Gastrocnemius medialis (tissue), 4 donors: ENCODE data around the gene SMAD2. TPM values are rescaled to one million over a fixed set of nuclear protein-coding genes. Genes with fewer than 3 reads are reported as not detected.

Experiments
- ATAC-seq, 2 donors: fragments of 150-250 bp; one replicate each; pipeline ENCODE4 v1.9.1; 2016
- DNase-seq, 2 donors: peaks; one replicate each; pipeline ENCODE4 v3.0.0-alpha.2; 2019
- H3K27ac ChIP-seq, 4 donors: fragments of 200-600 bp; sonication (generic); 1 replicate in 1 of 4; 2 replicates in 3 of 4; pipeline ENCODE4 v1.5.1; 2016 to 2018; ENCODE audit warnings: mild to moderate bottlenecking in 2 of 4, moderate library complexity in 1 of 4
- H3K27me3 ChIP-seq, 3 donors: fragments of 200-600 bp; sonication (generic) in 2 of 3; 1 replicate in 1 of 3; 2 replicates in 2 of 3; pipeline versions ENCODE4 v1.5.1 to v1.6.0; 2016 to 2019; ENCODE audit warnings: mild to moderate bottlenecking in 1 of 3, moderate library complexity in 1 of 3
- H3K36me3 ChIP-seq, 2 donors: fragments of 200-600 bp; sonication (generic) in 1 of 2; one replicate each; pipeline ENCODE4 v1.5.1; 2017 to 2018
- H3K4me1 ChIP-seq, 2 donors: fragments of 200-600 bp; sonication (generic) in 1 of 2; one replicate each; pipeline ENCODE4 v1.5.1; 2016 to 2017; ENCODE audit warnings: mild to moderate bottlenecking in 2 of 2
- H3K4me3 ChIP-seq, 4 donors: fragments of 200-600 bp; sonication (generic) in 3 of 4; 1 replicate in 1 of 4; 2 replicates in 3 of 4; pipeline ENCODE4 v1.5.1; 2016 to 2019; ENCODE audit warnings: mild to moderate bottlenecking in 2 of 4
- H3K9me3 ChIP-seq, 3 donors: fragments of 200-600 bp; sonication (generic) in 2 of 3; 1 replicate in 1 of 3; 2 replicates in 2 of 3; pipeline ENCODE4 v1.5.1; 2016 to 2019
- CTCF ChIP-seq, 5 experiments: fragments of 450-650 bp in 3 of 5; fragments of 200-600 bp in 2 of 5; sonication (generic) in 2 of 5; IDR thresholded peaks in 4 of 5; conservative IDR thresholded peaks in 1 of 5; 1 replicate in 4 of 5; 2 replicates in 1 of 5; pipeline ENCODE4 v1.5.1; 2016 to 2019; ENCODE audit warnings: antibody characterized with exemption in 5 of 5, mild to moderate bottlenecking in 3 of 5, moderate library complexity in 3 of 5
- POLR2A ChIP-seq, 2 donors: fragments of 450-650 bp; IDR thresholded peaks; one replicate each; pipeline ENCODE4 v1.6.1; 2017; ENCODE audit warnings: antibody characterized with exemption in 2 of 2, mild to moderate bottlenecking in 2 of 2, moderate library complexity in 2 of 2
- in situ Hi-C, 4 donors: fragments of 200-750 bp; cut with MboI; loops; one replicate each; pipeline versions ENCODE4 v1.15.0 to v1.8.0; 2017; ENCODE audit warnings: low sequenced_read_pairs in 4 of 4
- intact Hi-C: fragments of 100-400 bp; cut with DNase I; formaldehyde crosslinking; loops from one replicate; pipeline ENCODE4 v1.15.1; 2023; ENCODE audit warnings: low total_unique reads
- total RNA-seq, 4 donors: library from RNA; depleted of rRNA; stranded (reverse); fragments of >200 nt; gene quantifications; one replicate each; pipeline versions ENCODE4 v1.1.0 to v1.2.3, GENCODE V29; 2016

SMAD2 gene
- total RNA-seq, 4 donors from 2014 or later, result 53.6 to 67.7 (median 61.3) TPM

- H3K4me3 ChIP-seq, result no peak overlapping the region
- DNase-seq (no peak), ATAC-seq (no peak)
- TF ChIP-seq CTCF (IDR thresholded peaks at IDR 0.05 in 4 of 5, conservative IDR thresholded peaks at IDR 0.05 in 1 of 5) (no peak), POLR2A (IDR thresholded peaks at IDR 0.05) (no peak)
- no peaks in the 10 kb centered on the region for H3K36me3 ChIP-seq
- in situ Hi-C loops (no loop called here), intact Hi-C loops (no loop called here)
- no peaks in the 10 kb centered on the region for H3K27me3 ChIP-seq
- no peaks in the 10 kb centered on the region for H3K9me3 ChIP-seq
- H3K27ac ChIP-seq, result no peak overlapping the region
- peaks cover 16 to 23% of the 10 kb centered on the region in 2 donors for H3K4me1 ChIP-seq
Measured at GRCh38 chr18:47881042-47881441, 49.4 kb downstream of the SMAD2 start.

GRCh38 chr18:47877892-47878291 is 52.6 kb downstream of the SMAD2 start:
- TF ChIP-seq CTCF (IDR thresholded peaks at IDR 0.05 in 4 of 5, conservative IDR thresholded peaks at IDR 0.05 in 1 of 5), result no peak
- no peak for TF ChIP-seq POLR2A (IDR thresholded peaks at IDR 0.05)
- no peak for DNase-seq
- Histone ChIP-seq H3K36me3 (no peaks in the 10 kb centered on the region), H3K9me3 (no peaks in the 10 kb centered on the region), H3K4me3 (no peak overlapping the region), H3K27me3 (no peaks in the 10 kb centered on the region), H3K4me1 (peaks cover 2 to 12% of the 10 kb centered on the region in 2 donors), H3K27ac (no peak overlapping the region)
- intact Hi-C loops (no loop called here), in situ Hi-C loops (no loop called here)
- no peak for ATAC-seq

GRCh38 chr18:47876813-47877212 is 53.6 kb downstream of the SMAD2 start:
- in situ Hi-C loops, result no loop called here
- ATAC-seq, result no peak
- no peak for TF ChIP-seq CTCF (IDR thresholded peaks at IDR 0.05 in 4 of 5, conservative IDR thresholded peaks at IDR 0.05 in 1 of 5)
- TF ChIP-seq POLR2A (IDR thresholded peaks at IDR 0.05), result no peak

GRCh38 chr18:47873625-47874024 is 56.8 kb downstream of the SMAD2 start:
- intact Hi-C loops (no loop called here), in situ Hi-C loops (no loop called here)
- H3K9me3 ChIP-seq, result no peaks in the 10 kb centered on the region
- DNase-seq (no peak), ATAC-seq (no peak)
- H3K4me3 ChIP-seq, result no peak overlapping the region
- H3K27me3 ChIP-seq, result no peaks in the 10 kb centered on the region
- peaks cover 0 to 7% of the 10 kb centered on the region in 2 donors for H3K36me3 ChIP-seq
- no peak for TF ChIP-seq POLR2A (IDR thresholded peaks at IDR 0.05)
- TF ChIP-seq CTCF (IDR thresholded peaks at IDR 0.05 in 4 of 5, conservative IDR thresholded peaks at IDR 0.05 in 1 of 5), result no peak
- no peak overlapping the region for H3K27ac ChIP-seq
- peaks cover 0 to 22% of the 10 kb centered on the region in 2 donors for H3K4me1 ChIP-seq

More at GRCh38 chr18:47876813-47877212, 53.6 kb downstream of the SMAD2 start:
- Histone ChIP-seq H3K4me1 (peaks cover 0 to 18% of the 10 kb centered on the region in 2 donors), H3K9me3 (no peaks in the 10 kb centered on the region), H3K27me3 (no peaks in the 10 kb centered on the region), H3K27ac (no peak overlapping the region), H3K4me3 (no peak overlapping the region), H3K36me3 (no peaks in the 10 kb centered on the region)
- intact Hi-C loops, result no loop called here
- DNase-seq, result no peak

- Histone ChIP-seq H3K9me3 (no peaks in the 10 kb centered on the region), H3K36me3 (peaks cover 0 to 9% of the 10 kb centered on the region in 2 donors), H3K27me3 (no peaks in the 10 kb centered on the region), H3K4me1 (peaks cover 0 to 22% of the 10 kb centered on the region in 2 donors), H3K27ac (no peak overlapping the region), H3K4me3 (no peak overlapping the region)
- in situ Hi-C loops (no loop called here), intact Hi-C loops (no loop called here)
- no peak for DNase-seq
- no peak for TF ChIP-seq CTCF (IDR thresholded peaks at IDR 0.05 in 4 of 5, conservative IDR thresholded peaks at IDR 0.05 in 1 of 5)
- TF ChIP-seq POLR2A (IDR thresholded peaks at IDR 0.05), result no peak
- no peak for ATAC-seq
Measured at GRCh38 chr18:47872426-47872825, 58.0 kb downstream of the SMAD2 start.
